Activated T-cell treated with anti-CD3 and anti-CD28 coated beads, Interleukin-2, amount 50 U/mL, for 72 hours (primary cell): ENCODE data around the gene CDKAL1. TPM values are rescaled to one million over a fixed set of nuclear protein-coding genes. Genes with fewer than 3 reads are reported as not detected.

Experiments used
- ATAC-seq, 2 donors: fragments of 150-1000 bp; cut with Tn5 transposase; replicated peaks in 1 of 2; 2 replicates each; pipeline ENCODE4 v1.10.0; 2021; ENCODE audit warnings: moderate library complexity in 2 of 2, mild to moderate bottlenecking in 1 of 2
- DNase-seq, 2 donors: peaks; one replicate each; pipeline ENCODE4 v3.0.0; 2021 to 2022; ENCODE audit warnings: mixed read lengths in 1 of 2
- H3K27ac Mint-ChIP-seq: one replicate; pipeline ENCODE4 v1.8.0; 2022; ENCODE audit warnings: mild to moderate bottlenecking, moderate library complexity, mixed read lengths
- H3K27me3 Mint-ChIP-seq: one replicate; pipeline ENCODE4 v1.8.0; 2022; ENCODE audit warnings: low read depth, mixed read lengths
- H3K36me3 Mint-ChIP-seq, 2 donors: one replicate each; pipeline ENCODE4 v1.8.0; 2022; ENCODE audit warnings: mixed read lengths in 2 of 2, mild to moderate bottlenecking in 1 of 2; ENCODE audit not compliant: insufficient read depth in 2 of 2
- H3K4me1 Mint-ChIP-seq: one replicate; pipeline ENCODE4 v1.8.0; 2022; ENCODE audit warnings: low read depth, mixed read lengths
- H3K4me3 Mint-ChIP-seq, 2 donors: one replicate each; pipeline ENCODE4 v1.8.0; 2022; ENCODE audit warnings: mild to moderate bottlenecking in 2 of 2, mixed read lengths in 2 of 2, moderate library complexity in 2 of 2
- H3K9me3 Mint-ChIP-seq, 2 donors: one replicate each; pipeline ENCODE4 v1.8.0; 2022; ENCODE audit warnings: mixed read lengths in 2 of 2
- total RNA-seq, 2 donors: library from RNA; stranded (reverse); gene quantifications; one replicate each; pipeline ENCODE4 v1.2.3, GENCODE V29; 2022

CDKAL1 gene
- total RNA-seq, 2 donors from 2014 or later: 25.9 to 29.8 TPM

- H3K36me3 Mint-ChIP-seq: peaks cover 0 to 3% of the 10 kb centered on the region in 2 donors
- DNase-seq (no peak), ATAC-seq (peak in 1 of 2 donors; percentile 8)
- peak overlapping the region; percentile 71 for H3K27ac Mint-ChIP-seq
- peaks cover 3 to 5% of the 10 kb centered on the region in 2 donors for H3K9me3 Mint-ChIP-seq
- peaks cover 16% of the 10 kb centered on the region for H3K27me3 Mint-ChIP-seq
- peak overlapping the region; percentile 60 to 75 for H3K4me3 Mint-ChIP-seq
- peaks cover 32% of the 10 kb centered on the region for H3K4me1 Mint-ChIP-seq
Measured at GRCh38 chr6:21264288-21265033, 730.2 kb downstream of the CDKAL1 start.

- Mint-ChIP-seq H3K4me1 (peaks cover 32% of the 10 kb centered on the region), H3K9me3 (peaks cover 3 to 5% of the 10 kb centered on the region in 2 donors), H3K27ac (peak overlapping the region; percentile 71), H3K4me3 (peak overlapping the region; percentile 60 to 75), H3K36me3 (peaks cover 0 to 3% of the 10 kb centered on the region in 2 donors), H3K27me3 (peaks cover 10% of the 10 kb centered on the region)
- peak; percentile 45 to 49 for DNase-seq
- peak; percentile 97 for ATAC-seq
Measured at GRCh38 chr6:21265034-21265729, 730.9 kb downstream of the CDKAL1 start.

- Mint-ChIP-seq H3K27me3 (peaks cover 10% of the 10 kb centered on the region), H3K4me1 (peaks cover 32% of the 10 kb centered on the region), H3K9me3 (peaks cover 3 to 5% of the 10 kb centered on the region in 2 donors), H3K4me3 (peak overlapping the region; percentile 60 to 75), H3K27ac (peak overlapping the region; percentile 29), H3K36me3 (peaks cover 0 to 3% of the 10 kb centered on the region in 2 donors)
- DNase-seq (no peak), ATAC-seq (peak; percentile 32 to 37)
Measured at GRCh38 chr6:21265730-21266044, 731.4 kb downstream of the CDKAL1 start.

- Mint-ChIP-seq H3K36me3 (peaks cover 0 to 3% of the 10 kb centered on the region in 2 donors), H3K27me3 (peaks cover 5% of the 10 kb centered on the region), H3K9me3 (peaks cover 3% of the 10 kb centered on the region in 2 donors), H3K4me3 (no peak overlapping the region), H3K4me1 (peaks cover 5% of the 10 kb centered on the region), H3K27ac (no peak overlapping the region)
- ATAC-seq (no peak), DNase-seq (no peak)
Measured at GRCh38 chr6:21270636-21271201, 736.5 kb downstream of the CDKAL1 start.

- no peaks in the 10 kb centered on the region for H3K9me3 Mint-ChIP-seq
- no peak for ATAC-seq
- DNase-seq: no peak
- no peak overlapping the region for H3K27ac Mint-ChIP-seq
- H3K4me3 Mint-ChIP-seq: no peak overlapping the region
- no peaks in the 10 kb centered on the region for H3K4me1 Mint-ChIP-seq
- no peaks in the 10 kb centered on the region for H3K27me3 Mint-ChIP-seq
- no peaks in the 10 kb centered on the region for H3K36me3 Mint-ChIP-seq
Measured at GRCh38 chr6:21271428-21272155, 737.3 kb downstream of the CDKAL1 start.

GRCh38 chr6:21273451-21273850, 739.2 kb downstream of the CDKAL1 start:
- Mint-ChIP-seq H3K4me1 (no peaks in the 10 kb centered on the region), H3K27ac (no peak overlapping the region), H3K4me3 (no peak overlapping the region), H3K36me3 (no peaks in the 10 kb centered on the region), H3K27me3 (peaks cover 4% of the 10 kb centered on the region), H3K9me3 (no peaks in the 10 kb centered on the region)
- no peak for DNase-seq
- no peak for ATAC-seq

- Mint-ChIP-seq H3K27ac (no peak overlapping the region), H3K27me3 (peaks cover 7% of the 10 kb centered on the region), H3K9me3 (no peaks in the 10 kb centered on the region), H3K4me1 (no peaks in the 10 kb centered on the region), H3K36me3 (no peaks in the 10 kb centered on the region), H3K4me3 (no peak overlapping the region)
- no peak for DNase-seq
- no peak for ATAC-seq
Measured at GRCh38 chr6:21274851-21275250, 740.6 kb downstream of the CDKAL1 start.

- no peaks in the 10 kb centered on the region for H3K36me3 Mint-ChIP-seq
- no peak overlapping the region for H3K27ac Mint-ChIP-seq
- no peaks in the 10 kb centered on the region for H3K4me1 Mint-ChIP-seq
- no peak overlapping the region for H3K4me3 Mint-ChIP-seq
- DNase-seq (no peak), ATAC-seq (no peak)
- peaks cover 7% of the 10 kb centered on the region for H3K27me3 Mint-ChIP-seq
- H3K9me3 Mint-ChIP-seq: no peaks in the 10 kb centered on the region
Measured at GRCh38 chr6:21277601-21278374, 743.5 kb downstream of the CDKAL1 start.

GRCh38 chr6:21278375-21278745, 744.1 kb downstream of the CDKAL1 start:
- Mint-ChIP-seq H3K27me3 (peaks cover 7% of the 10 kb centered on the region), H3K4me1 (no peaks in the 10 kb centered on the region), H3K4me3 (no peak overlapping the region), H3K9me3 (no peaks in the 10 kb centered on the region), H3K36me3 (no peaks in the 10 kb centered on the region), H3K27ac (no peak overlapping the region)
- ATAC-seq (no peak), DNase-seq (no peak)

- Mint-ChIP-seq H3K36me3 (no peaks in the 10 kb centered on the region), H3K4me3 (no peak overlapping the region), H3K27me3 (peaks cover 7% of the 10 kb centered on the region), H3K27ac (no peak overlapping the region), H3K4me1 (no peaks in the 10 kb centered on the region), H3K9me3 (no peaks in the 10 kb centered on the region)
- ATAC-seq (no peak), DNase-seq (no peak)
Measured at GRCh38 chr6:21279619-21280018, 745.4 kb downstream of the CDKAL1 start.

- DNase-seq: no peak
- Mint-ChIP-seq H3K4me3 (no peak overlapping the region), H3K27me3 (peaks cover 16% of the 10 kb centered on the region), H3K36me3 (no peaks in the 10 kb centered on the region), H3K4me1 (no peaks in the 10 kb centered on the region), H3K27ac (no peak overlapping the region), H3K9me3 (no peaks in the 10 kb centered on the region)
- ATAC-seq: no peak
Measured at GRCh38 chr6:21281366-21281765, 747.1 kb downstream of the CDKAL1 start.
